ENCODE measurements around the gene GALNT10.

Gene GALNT10

DNA sequence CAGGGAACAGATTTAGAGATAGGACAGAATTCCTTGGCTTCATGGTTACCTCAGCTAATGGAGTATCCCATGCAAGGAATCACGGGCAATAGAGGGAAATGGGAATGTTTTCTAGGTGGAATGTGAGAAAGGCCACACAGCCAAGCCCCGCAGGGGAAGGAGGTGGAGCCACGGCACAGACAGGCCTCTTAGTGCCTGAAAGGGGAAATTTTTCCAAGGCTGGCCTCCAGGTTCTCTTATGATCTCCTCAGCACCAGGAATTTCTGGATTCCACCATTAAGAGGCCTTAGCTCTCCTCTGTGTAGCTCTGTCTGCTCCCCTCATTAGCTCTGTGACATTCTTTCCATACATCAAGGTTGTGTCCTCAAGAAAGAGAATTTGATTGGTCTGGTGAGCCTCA lies 124.7 kb downstream of the GALNT10 start:
- H3K9me3 ChIP-seq (ENCODE audit: control insufficient read depth, insufficient read depth, low read depth, low read length): no peaks in the 10 kb centered on the region
- H3K4me1 ChIP-seq (ENCODE audit: control insufficient read depth, insufficient read depth, low read length): no peaks in the 10 kb centered on the region
- H3K9ac ChIP-seq (ENCODE audit: low read length): no peak overlapping the region
- H3K27ac ChIP-seq (ENCODE audit: low read depth, low read length): no peak overlapping the region
- H3K36me3 ChIP-seq (ENCODE audit: control insufficient read depth, insufficient read depth, low read length): no peaks in the 10 kb centered on the region
- H3K27me3 ChIP-seq (ENCODE audit: control insufficient read depth, insufficient read depth, low read length): no peaks in the 10 kb centered on the region
- no peak overlapping the region for H3K4me3 ChIP-seq (ENCODE audit: low read depth, low read length)

DNA sequence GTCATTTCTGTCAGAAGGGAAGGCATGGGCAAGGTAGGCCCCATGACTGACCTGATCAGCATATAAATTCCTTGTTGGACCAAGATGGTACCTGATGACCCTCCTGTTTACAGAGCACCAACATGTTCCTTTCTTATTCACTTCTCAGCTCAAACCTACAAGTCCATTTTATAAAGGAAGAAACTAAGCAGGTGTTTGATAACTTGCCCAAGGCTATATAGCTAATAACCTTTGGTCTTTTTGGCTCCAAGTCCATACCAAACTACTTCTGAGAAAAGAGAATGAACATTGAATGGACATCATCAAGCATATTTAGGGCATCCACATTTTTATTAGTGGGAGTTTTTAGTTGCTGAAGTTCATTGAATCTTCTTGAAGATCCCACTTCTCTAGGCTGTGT lies 125.2 kb downstream of the GALNT10 start:
- no peak overlapping the region for H3K4me3 ChIP-seq (ENCODE audit: low read depth, low read length)

DNA sequence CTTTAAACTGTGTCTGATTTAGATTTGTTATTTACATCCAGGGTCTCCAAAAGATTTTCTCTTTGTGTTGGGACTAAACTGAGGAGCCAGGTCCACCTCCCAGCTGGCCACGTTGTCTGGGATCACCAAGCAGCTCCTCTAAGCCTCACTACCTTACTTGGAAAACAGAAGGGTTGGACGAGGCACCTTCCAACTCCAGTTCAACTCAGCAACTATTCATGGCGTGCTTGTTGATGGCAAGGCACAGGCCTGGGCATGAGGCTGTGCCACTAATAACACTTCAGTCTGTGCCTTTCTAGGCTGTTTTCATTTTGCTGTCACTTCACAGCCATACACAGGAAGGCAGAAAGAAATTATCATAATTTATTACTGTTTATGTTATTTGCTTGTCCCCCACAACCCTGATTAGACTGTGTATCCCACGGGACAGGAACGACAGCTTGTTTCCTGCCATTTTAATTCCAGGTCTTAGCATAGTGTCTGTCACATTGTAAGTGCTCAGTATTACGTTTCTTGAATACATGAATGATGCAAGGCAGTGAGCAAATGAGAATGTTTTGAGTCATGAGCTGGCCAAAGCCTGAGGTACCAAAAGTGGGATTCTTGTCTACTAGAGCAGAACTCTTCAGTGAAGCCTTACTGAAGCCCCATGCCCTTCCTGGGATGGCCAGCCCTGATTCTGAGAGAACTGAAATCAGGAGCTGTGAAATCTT lies 125.8 kb downstream of the GALNT10 start:
- Histone ChIP-seq H3K27me3 (ENCODE audit: control insufficient read depth, insufficient read depth, low read length) (no peaks in the 10 kb centered on the region), H3K4me1 (ENCODE audit: control insufficient read depth, insufficient read depth, low read length) (no peaks in the 10 kb centered on the region), H3K9ac (ENCODE audit: low read length) (no peak overlapping the region), H3K27ac (ENCODE audit: low read depth, low read length) (no peak overlapping the region), H3K36me3 (ENCODE audit: control insufficient read depth, insufficient read depth, low read length) (no peaks in the 10 kb centered on the region), H3K4me3 (ENCODE audit: low read depth, low read length) (no peak overlapping the region), H3K9me3 (ENCODE audit: control insufficient read depth, insufficient read depth, low read depth, low read length) (no peaks in the 10 kb centered on the region)

More for the DNA sequence above, 125.2 kb downstream of the GALNT10 start:
- no peaks in the 10 kb centered on the region for H3K27me3 ChIP-seq (ENCODE audit: control insufficient read depth, insufficient read depth, low read length)
- H3K36me3 ChIP-seq (ENCODE audit: control insufficient read depth, insufficient read depth, low read length): no peaks in the 10 kb centered on the region
- no peaks in the 10 kb centered on the region for H3K4me1 ChIP-seq (ENCODE audit: control insufficient read depth, insufficient read depth, low read length)
- H3K9ac ChIP-seq (ENCODE audit: low read length): no peak overlapping the region
- no peaks in the 10 kb centered on the region for H3K9me3 ChIP-seq (ENCODE audit: control insufficient read depth, insufficient read depth, low read depth, low read length)
- no peak overlapping the region for H3K27ac ChIP-seq (ENCODE audit: low read depth, low read length)

DNA sequence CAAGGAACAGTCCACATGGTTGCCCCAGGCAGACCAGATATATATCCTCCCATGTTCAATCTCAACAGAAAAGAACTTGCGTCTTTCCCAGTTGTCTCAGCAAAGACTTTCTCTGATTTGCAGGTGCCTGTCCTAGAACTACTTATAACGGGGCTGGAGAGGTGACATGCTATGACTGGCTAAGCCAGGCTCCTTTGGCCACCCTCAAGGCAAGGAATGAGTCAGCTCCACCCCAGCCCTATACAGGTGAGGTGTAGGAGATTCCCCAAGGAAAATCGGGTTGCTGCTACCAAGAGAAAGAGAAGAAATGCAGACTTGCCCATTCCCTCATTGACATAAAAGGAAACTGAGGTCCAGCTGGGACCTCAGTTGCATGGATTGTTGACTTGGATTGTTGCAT lies 127.4 kb downstream of the GALNT10 start:
- no peaks in the 10 kb centered on the region for H3K9me3 ChIP-seq (ENCODE audit: control insufficient read depth, insufficient read depth, low read depth, low read length)
- H3K27ac ChIP-seq (ENCODE audit: low read depth, low read length): no peak overlapping the region
- no peaks in the 10 kb centered on the region for H3K36me3 ChIP-seq (ENCODE audit: control insufficient read depth, insufficient read depth, low read length)
- H3K4me3 ChIP-seq (ENCODE audit: low read depth, low read length): no peak overlapping the region
- H3K9ac ChIP-seq (ENCODE audit: low read length): no peak overlapping the region
- no peaks in the 10 kb centered on the region for H3K27me3 ChIP-seq (ENCODE audit: control insufficient read depth, insufficient read depth, low read length)
- no peaks in the 10 kb centered on the region for H3K4me1 ChIP-seq (ENCODE audit: control insufficient read depth, insufficient read depth, low read length)

DNA sequence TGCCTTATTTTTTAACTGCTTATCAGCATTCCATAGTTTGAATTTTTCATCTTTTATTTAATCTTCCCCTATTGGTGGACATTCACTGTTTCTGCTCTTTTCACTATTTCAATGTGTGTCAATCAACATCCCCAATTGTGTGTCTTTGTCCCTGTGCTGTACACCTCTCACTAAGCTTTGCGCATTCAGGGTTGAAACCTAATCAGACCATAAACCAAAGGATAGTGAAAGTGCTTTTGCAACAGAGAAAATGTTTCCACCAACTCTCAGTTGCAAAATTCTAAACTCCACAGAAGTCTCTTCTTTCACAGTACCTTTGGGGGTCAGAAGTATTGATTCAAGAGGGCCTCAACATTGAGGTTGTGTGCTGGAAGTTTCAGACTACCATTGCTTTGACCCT lies 128.2 kb downstream of the GALNT10 start:
- H3K4me1 ChIP-seq (ENCODE audit: control insufficient read depth, insufficient read depth, low read length): no peaks in the 10 kb centered on the region
- no peaks in the 10 kb centered on the region for H3K36me3 ChIP-seq (ENCODE audit: control insufficient read depth, insufficient read depth, low read length)
- H3K9me3 ChIP-seq (ENCODE audit: control insufficient read depth, insufficient read depth, low read depth, low read length): no peaks in the 10 kb centered on the region
- no peaks in the 10 kb centered on the region for H3K27me3 ChIP-seq (ENCODE audit: control insufficient read depth, insufficient read depth, low read length)
- H3K27ac ChIP-seq (ENCODE audit: low read depth, low read length): no peak overlapping the region
- no peak overlapping the region for H3K9ac ChIP-seq (ENCODE audit: low read length)
- H3K4me3 ChIP-seq (ENCODE audit: low read depth, low read length): no peak overlapping the region

DNA sequence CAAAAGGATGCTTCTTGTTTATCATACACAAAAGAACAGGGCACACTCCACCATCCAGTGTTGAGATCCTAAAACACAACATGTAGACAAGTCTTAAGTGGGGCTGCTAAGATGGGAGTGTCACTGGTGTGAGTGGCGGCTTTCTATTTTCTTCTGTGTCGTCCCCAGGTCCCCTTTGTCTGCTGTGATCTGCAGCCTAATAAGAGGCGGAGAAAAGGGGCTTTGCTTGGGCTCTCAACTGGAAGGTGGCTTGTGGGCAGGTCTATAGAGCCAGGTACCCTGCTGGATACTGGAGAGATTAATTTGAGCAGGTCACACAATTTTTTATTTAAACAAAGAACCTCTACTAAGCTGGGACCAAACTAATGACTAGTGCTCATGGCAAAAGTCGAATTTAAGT lies 129.2 kb downstream of the GALNT10 start:
- no peaks in the 10 kb centered on the region for H3K9me3 ChIP-seq (ENCODE audit: control insufficient read depth, insufficient read depth, low read depth, low read length)
- H3K4me1 ChIP-seq (ENCODE audit: control insufficient read depth, insufficient read depth, low read length): no peaks in the 10 kb centered on the region
- no peaks in the 10 kb centered on the region for H3K36me3 ChIP-seq (ENCODE audit: control insufficient read depth, insufficient read depth, low read length)
- no peak overlapping the region for H3K9ac ChIP-seq (ENCODE audit: low read length)
- no peak overlapping the region for H3K27ac ChIP-seq (ENCODE audit: low read depth, low read length)
- H3K27me3 ChIP-seq (ENCODE audit: control insufficient read depth, insufficient read depth, low read length): no peaks in the 10 kb centered on the region
- H3K4me3 ChIP-seq (ENCODE audit: low read depth, low read length): no peak overlapping the region

DNA sequence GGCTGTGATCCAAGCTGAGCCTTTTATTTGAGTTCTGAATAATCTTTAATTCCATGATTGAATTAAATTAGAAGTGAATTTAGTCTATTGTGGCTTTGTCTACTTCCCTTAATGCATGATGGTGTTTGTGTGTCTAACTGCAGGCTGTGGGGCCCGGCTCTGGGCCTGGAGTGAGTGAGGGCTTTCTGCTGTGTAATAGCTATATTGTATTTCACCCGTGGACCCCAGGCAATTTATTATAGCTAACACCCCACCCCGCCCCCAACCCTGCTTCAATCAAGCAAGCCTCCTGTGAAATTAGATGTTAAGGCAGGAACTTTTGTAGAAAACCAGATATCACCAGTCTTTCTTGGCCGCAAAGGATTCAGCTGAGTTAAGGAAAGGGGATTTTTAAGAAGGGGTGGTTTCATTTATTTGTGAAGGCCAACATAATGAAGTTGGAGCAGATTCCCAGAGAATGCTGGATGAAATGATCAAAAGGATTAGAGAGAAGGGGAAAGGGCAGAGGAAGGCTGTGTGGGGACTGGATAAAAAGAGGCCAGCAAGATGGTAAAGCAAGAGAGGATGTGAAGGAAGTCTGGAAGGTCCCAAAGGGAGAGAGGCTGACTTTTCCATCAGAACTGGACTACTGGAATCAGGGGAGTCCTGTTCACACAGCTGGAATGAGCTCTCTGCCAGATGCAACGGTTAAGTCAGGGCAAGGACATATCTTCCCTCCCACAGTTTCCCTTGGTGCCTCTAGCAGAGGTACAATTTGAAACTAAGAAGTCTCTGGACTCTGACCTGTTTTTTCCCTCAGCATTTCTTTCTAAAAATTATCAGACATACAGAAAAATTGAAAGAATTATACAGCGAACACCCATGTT lies 129.9 kb downstream of the GALNT10 start:
- Histone ChIP-seq H3K4me1 (ENCODE audit: control insufficient read depth, insufficient read depth, low read length) (no peaks in the 10 kb centered on the region), H3K27me3 (ENCODE audit: control insufficient read depth, insufficient read depth, low read length) (no peaks in the 10 kb centered on the region), H3K27ac (ENCODE audit: low read depth, low read length) (no peak overlapping the region), H3K36me3 (ENCODE audit: control insufficient read depth, insufficient read depth, low read length) (no peaks in the 10 kb centered on the region), H3K9ac (ENCODE audit: low read length) (no peak overlapping the region), H3K4me3 (ENCODE audit: low read depth, low read length) (no peak overlapping the region), H3K9me3 (ENCODE audit: control insufficient read depth, insufficient read depth, low read depth, low read length) (no peaks in the 10 kb centered on the region)

DNA sequence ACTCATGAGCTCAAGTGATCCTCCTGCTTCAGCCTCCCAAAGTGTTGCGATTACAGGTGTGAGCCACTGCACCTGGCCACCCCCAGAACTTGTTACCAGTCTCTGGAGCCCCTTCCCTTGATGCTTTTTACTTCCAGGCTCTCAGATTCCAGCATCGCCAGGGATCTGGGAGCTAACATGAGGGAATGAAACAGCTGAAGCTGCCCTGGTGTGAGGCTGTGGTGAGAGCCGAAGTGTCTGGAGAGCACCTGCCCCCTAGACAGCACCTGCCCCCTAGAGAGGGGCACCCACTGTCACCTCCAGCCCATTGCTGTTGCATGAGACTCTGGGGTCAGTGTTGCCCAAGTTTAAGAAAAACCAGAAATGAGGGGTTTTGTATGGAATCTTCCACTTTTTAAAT lies 131.0 kb downstream of the GALNT10 start:
- H3K4me3 ChIP-seq (ENCODE audit: low read depth, low read length): no peak overlapping the region
- no peak overlapping the region for H3K27ac ChIP-seq (ENCODE audit: low read depth, low read length)
- no peaks in the 10 kb centered on the region for H3K4me1 ChIP-seq (ENCODE audit: control insufficient read depth, insufficient read depth, low read length)
- H3K27me3 ChIP-seq (ENCODE audit: control insufficient read depth, insufficient read depth, low read length): no peaks in the 10 kb centered on the region
- no peak overlapping the region for H3K9ac ChIP-seq (ENCODE audit: low read length)
- H3K36me3 ChIP-seq (ENCODE audit: control insufficient read depth, insufficient read depth, low read length): no peaks in the 10 kb centered on the region
- H3K9me3 ChIP-seq (ENCODE audit: control insufficient read depth, insufficient read depth, low read depth, low read length): no peaks in the 10 kb centered on the region

DNA sequence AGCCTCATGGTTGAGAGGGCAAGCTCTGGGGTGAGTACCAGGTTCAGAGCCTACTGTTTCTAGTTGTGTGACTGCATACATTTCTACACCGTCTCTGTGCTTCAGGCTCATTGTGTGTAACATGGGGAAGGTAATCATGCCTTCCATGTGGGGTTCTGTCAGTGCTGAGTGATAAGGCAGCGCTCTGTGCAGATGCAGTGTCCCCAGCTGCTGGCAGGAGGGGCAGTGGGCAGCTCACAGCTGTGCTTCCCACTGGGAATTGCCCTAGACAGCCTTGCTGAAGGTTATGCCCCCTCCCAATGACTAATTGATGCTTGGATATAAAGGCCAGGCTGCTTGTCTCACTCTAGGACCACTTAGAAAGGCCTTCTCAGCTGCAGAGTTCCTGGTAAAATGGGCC lies 133.5 kb downstream of the GALNT10 start:
- no peaks in the 10 kb centered on the region for H3K27me3 ChIP-seq (ENCODE audit: control insufficient read depth, insufficient read depth, low read length)
- no peak overlapping the region for H3K4me3 ChIP-seq (ENCODE audit: low read depth, low read length)
- H3K9me3 ChIP-seq (ENCODE audit: control insufficient read depth, insufficient read depth, low read depth, low read length): no peaks in the 10 kb centered on the region
- H3K27ac ChIP-seq (ENCODE audit: low read depth, low read length): no peak overlapping the region
- no peak overlapping the region for H3K9ac ChIP-seq (ENCODE audit: low read length)
- no peaks in the 10 kb centered on the region for H3K36me3 ChIP-seq (ENCODE audit: control insufficient read depth, insufficient read depth, low read length)
- H3K4me1 ChIP-seq (ENCODE audit: control insufficient read depth, insufficient read depth, low read length): no peaks in the 10 kb centered on the region

DNA sequence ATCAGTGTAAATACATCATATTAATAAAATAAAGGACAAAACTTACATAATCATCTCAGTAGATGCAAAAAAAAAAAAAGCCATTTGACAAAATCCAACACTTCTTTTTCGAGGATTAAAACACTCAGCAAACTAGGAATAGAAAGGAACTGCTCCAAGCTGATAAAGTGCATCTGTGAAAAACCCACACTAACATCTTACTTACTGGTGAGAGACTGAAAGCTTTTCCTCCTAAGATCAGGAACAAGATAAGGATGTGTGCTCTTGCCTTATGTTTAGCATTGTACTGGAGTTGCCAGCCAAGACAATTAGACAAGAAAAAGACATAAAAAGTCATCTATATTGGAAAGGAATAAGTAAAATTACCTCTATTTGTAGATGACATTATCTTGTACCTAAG lies 135.0 kb downstream of the GALNT10 start:
- Histone ChIP-seq H3K4me3 (ENCODE audit: low read depth, low read length) (no peak overlapping the region), H3K27ac (ENCODE audit: low read depth, low read length) (no peak overlapping the region), H3K9me3 (ENCODE audit: control insufficient read depth, insufficient read depth, low read depth, low read length) (no peaks in the 10 kb centered on the region), H3K36me3 (ENCODE audit: control insufficient read depth, insufficient read depth, low read length) (no peaks in the 10 kb centered on the region), H3K27me3 (ENCODE audit: control insufficient read depth, insufficient read depth, low read length) (no peaks in the 10 kb centered on the region), H3K9ac (ENCODE audit: low read length) (no peak overlapping the region), H3K4me1 (ENCODE audit: control insufficient read depth, insufficient read depth, low read length) (no peaks in the 10 kb centered on the region)

DNA sequence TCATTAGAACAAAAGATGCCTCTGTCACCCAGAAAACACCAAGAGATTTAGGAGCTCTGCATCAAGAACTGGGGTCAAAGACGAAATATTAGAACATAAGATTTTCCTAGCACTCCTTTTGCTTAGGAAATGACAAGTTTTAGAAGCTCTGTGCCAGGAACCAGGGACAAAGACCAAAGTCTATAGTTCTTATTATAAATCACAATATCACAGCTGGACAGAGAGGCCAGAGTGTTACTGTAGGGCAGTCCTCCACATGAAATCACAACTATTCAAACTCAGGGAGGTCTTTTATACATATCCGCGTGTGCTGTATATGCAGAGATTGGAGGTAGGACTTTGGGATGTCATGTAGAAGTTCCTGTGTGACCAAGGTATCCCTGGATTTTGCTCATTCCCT lies 138.5 kb downstream of the GALNT10 start:
- no peak overlapping the region for H3K27ac ChIP-seq (ENCODE audit: low read depth, low read length)
- no peaks in the 10 kb centered on the region for H3K4me1 ChIP-seq (ENCODE audit: control insufficient read depth, insufficient read depth, low read length)
- no peaks in the 10 kb centered on the region for H3K9me3 ChIP-seq (ENCODE audit: control insufficient read depth, insufficient read depth, low read depth, low read length)

More for the DNA sequence above, 138.5 kb downstream of the GALNT10 start:
- Histone ChIP-seq H3K27me3 (ENCODE audit: control insufficient read depth, insufficient read depth, low read length) (no peaks in the 10 kb centered on the region), H3K4me3 (ENCODE audit: low read depth, low read length) (no peak overlapping the region), H3K36me3 (ENCODE audit: control insufficient read depth, insufficient read depth, low read length) (0 out of 2 replicates have a peak, but pooled peaks cover 3% of the 10 kb centered on the region), H3K9ac (ENCODE audit: low read length) (no peak overlapping the region)
